CD14-positive monocyte (primary cell): Measurements from ENCODE around the gene AKAP8L. TPM values are rescaled to one million over a fixed set of nuclear protein-coding genes. Genes with fewer than 3 reads are reported as not detected.

Experiments used
- DNase-seq, 3 donors: peaks; one replicate each; pipeline ENCODE4 v3.0.0-alpha.2; 2011 to 2022
- H2AFZ ChIP-seq: 2 replicates; pipeline ENCODE4 v1.6.0; 2012; ENCODE audit warnings: mild to moderate bottlenecking, low read depth, low read length, inconsistent platforms; ENCODE audit not compliant: insufficient read depth, poor library complexity, severe bottlenecking
- H3K27ac ChIP-seq, 2 donors: 1 replicate in 1 of 2; 2 replicates in 1 of 2; pipeline ENCODE4 v1.5.1; 2012 to 2013; ENCODE audit warnings: low read length in 2 of 2, control low read depth in 1 of 2, inconsistent platforms in 1 of 2, low read depth in 1 of 2, mild to moderate bottlenecking in 1 of 2
- H3K27me3 ChIP-seq, 2 donors: one replicate each; pipeline versions ENCODE4 v1.6.0 to v1.6.1; 2011 to 2013; ENCODE audit warnings: low read length in 2 of 2; ENCODE audit not compliant: control insufficient read depth in 2 of 2, insufficient read depth in 2 of 2
- H3K36me3 ChIP-seq, 2 donors: replicated peaks in 1 of 2; 1 replicate in 1 of 2; 2 replicates in 1 of 2; pipeline versions ENCODE4 v1.5.1 to v1.6.1; 2012 to 2013; ENCODE audit warnings: low read length in 2 of 2, control low read depth in 1 of 2, inconsistent platforms in 1 of 2, mild to moderate bottlenecking in 1 of 2; ENCODE audit not compliant: insufficient read depth in 2 of 2, control insufficient read depth in 1 of 2
- H3K4me1 ChIP-seq, 2 donors: 1 replicate in 1 of 2; 2 replicates in 1 of 2; pipeline versions ENCODE4 v1.5.1 to v1.6.1; 2012 to 2013; ENCODE audit warnings: low read length in 2 of 2, control low read depth in 1 of 2, inconsistent platforms in 1 of 2, mild to moderate bottlenecking in 1 of 2, moderate library complexity in 1 of 2; ENCODE audit not compliant: insufficient read depth in 2 of 2, control insufficient read depth in 1 of 2
- H3K4me2 ChIP-seq: replicated peaks from 2 replicates; pipeline ENCODE3; 2012; ENCODE audit warnings: low read length, moderate library complexity, mild to moderate bottlenecking; ENCODE audit not compliant: poor library complexity, severe bottlenecking; ENCODE audit errors: extremely low read depth
- H3K4me3 ChIP-seq, 3 experiments: fragments of 200-600 bp in 1 of 3; sonication (generic) in 1 of 3; replicated peaks in 1 of 3; 1 replicate in 2 of 3; 2 replicates in 1 of 3; pipeline ENCODE4 v1.5.1; 2011 to 2013; ENCODE audit warnings: low read length in 3 of 3, mild to moderate bottlenecking in 3 of 3, control low read depth in 2 of 3, low read depth in 2 of 3, inconsistent platforms in 1 of 3, moderate library complexity in 1 of 3
- H3K79me2 ChIP-seq: 2 replicates; pipeline ENCODE4 v1.6.0; 2012; ENCODE audit warnings: mild to moderate bottlenecking, control low read depth, inconsistent platforms, low read length, moderate library complexity; ENCODE audit not compliant: insufficient read depth
- H3K9ac ChIP-seq: 2 replicates; pipeline ENCODE4 v1.6.0; 2017; ENCODE audit warnings: low read length, mild to moderate bottlenecking; ENCODE audit not compliant: insufficient read depth, poor library complexity, severe bottlenecking
- H3K9me3 ChIP-seq, 2 donors: replicated peaks in 1 of 2; 1 replicate in 1 of 2; 2 replicates in 1 of 2; pipeline versions ENCODE4 v1.5.1 to v1.6.1; 2012 to 2013; ENCODE audit warnings: low read length in 2 of 2, control low read depth in 1 of 2; ENCODE audit not compliant: control insufficient read depth in 1 of 2, insufficient read depth in 1 of 2
- H4K20me1 ChIP-seq: 2 replicates; pipeline ENCODE4 v1.6.0; 2012; ENCODE audit warnings: mild to moderate bottlenecking, low read length, control low read depth, moderate library complexity; ENCODE audit not compliant: insufficient read depth
- H3K27ac Mint-ChIP-seq, 7 donors: one replicate each; pipeline ENCODE4 v1.8.0; 2020; ENCODE audit warnings: mild to moderate bottlenecking in 7 of 7, mixed read lengths in 7 of 7, moderate library complexity in 6 of 7, inconsistent platforms in 2 of 7
- H3K27me3 Mint-ChIP-seq, 3 donors: one replicate each; pipeline ENCODE4 v1.8.0; 2021 to 2022; ENCODE audit warnings: low read depth in 3 of 3, mild to moderate bottlenecking in 3 of 3, mixed read lengths in 3 of 3, moderate library complexity in 3 of 3, inconsistent platforms in 1 of 3
- H3K36me3 Mint-ChIP-seq, 2 donors: one replicate each; pipeline ENCODE4 v1.8.0; 2020; ENCODE audit warnings: mixed read lengths in 2 of 2, inconsistent platforms in 1 of 2, mild to moderate bottlenecking in 1 of 2
- H3K4me1 Mint-ChIP-seq: one replicate; pipeline ENCODE4 v1.8.0; 2020; ENCODE audit warnings: mild to moderate bottlenecking, mixed read lengths
- H3K4me3 Mint-ChIP-seq, 2 donors: one replicate each; pipeline ENCODE4 v1.8.0; 2020; ENCODE audit warnings: mild to moderate bottlenecking in 2 of 2, mixed read lengths in 2 of 2, moderate library complexity in 1 of 2
- H3K9me3 Mint-ChIP-seq, 7 donors: one replicate each; pipeline ENCODE4 v1.8.0; 2020 to 2022; ENCODE audit warnings: mixed read lengths in 7 of 7, mild to moderate bottlenecking in 6 of 7, moderate library complexity in 6 of 7, inconsistent platforms in 2 of 7
- WGBS: methylation state at CpG from one replicate; pipeline ENCODE4 v1.1.5; 2013; ENCODE audit warnings: missing lambda C conversion rate; ENCODE audit not compliant: insufficient coverage; 5-methylcytosine and 5-hydroxymethylcytosine counted together
- intact Hi-C, 2 donors: fragments of 100-400 bp; cut with micrococcal nuclease; formaldehyde crosslinking; loops; one replicate each; pipeline versions ENCODE4 v1.15.0 to v1.15.1; 2023
- polyA plus RNA-seq, 3 donors: library from polyadenylated mRNA; depleted of rRNA in 1 of 3; unstranded in 2 of 3; stranded (reverse) in 1 of 3; fragments of 300-500 nt in 2 of 3; fragments of >200 nt in 1 of 3; fragmentation: Illumina TruSeq in 2 of 3; gene quantifications; 1 replicate in 2 of 3; 2 replicates in 1 of 3; pipeline ENCODE4 v1.2.3, GENCODE V29; 2012 to 2021
- TF ChIP-seq, protein P1 (sequence below): fragments of 200-600 bp; IDR thresholded peaks from one replicate; pipeline ENCODE4 v1.8.0; 2022; ENCODE audit warnings: antibody characterized with exemption, mild to moderate bottlenecking

The AKAP8L gene
- polyA plus RNA-seq, 3 donors: 21.4 to 103 (median 39.0) TPM

DNA sequence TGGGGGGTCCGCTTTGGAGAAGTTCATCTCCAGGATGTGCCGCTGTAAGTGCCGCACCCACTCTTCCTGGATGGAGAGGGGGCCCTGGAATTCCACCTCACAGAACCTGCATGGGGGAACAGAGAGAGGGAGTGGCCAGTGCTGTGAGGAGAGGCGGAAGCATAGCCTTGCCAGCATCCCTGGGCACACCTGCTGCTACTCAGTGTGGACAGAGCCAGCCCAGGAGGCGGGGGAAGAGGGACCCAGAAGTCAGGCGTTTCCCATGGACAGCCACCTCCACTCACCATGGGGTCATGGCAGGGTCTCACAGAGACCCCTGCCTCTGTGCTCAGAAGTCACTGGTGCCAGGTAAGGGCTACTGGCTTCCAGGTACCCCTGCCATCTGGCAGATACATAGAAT is 4.3 kb upstream of the AKAP8L start:
- H3K9ac ChIP-seq: no peak overlapping the region
- H3K27me3 Mint-ChIP-seq: no peaks in the 10 kb centered on the region
- H3K27ac ChIP-seq: no peak overlapping the region
- WGBS: 100% methylated on average over 2 of the region's 6 CpGs
- peaks cover 40 to 65% of the 10 kb centered on the region in 2 donors for H3K36me3 Mint-ChIP-seq
- H3K9me3 Mint-ChIP-seq: peaks cover 0 to 8% (median 6%) of the 10 kb centered on the region in 7 donors
- peaks cover 5% of the 10 kb centered on the region for H4K20me1 ChIP-seq
- H3K4me3 Mint-ChIP-seq: no peak overlapping the region
- no peak overlapping the region for H3K27ac Mint-ChIP-seq
- peaks cover 11% of the 10 kb centered on the region for H3K79me2 ChIP-seq
- no peaks in the 10 kb centered on the region for H3K27me3 ChIP-seq
- no peak for DNase-seq
- peaks cover 49 to 68% of the 10 kb centered on the region in 2 donors for H3K36me3 ChIP-seq
- TF ChIP-seq, protein P1, sequence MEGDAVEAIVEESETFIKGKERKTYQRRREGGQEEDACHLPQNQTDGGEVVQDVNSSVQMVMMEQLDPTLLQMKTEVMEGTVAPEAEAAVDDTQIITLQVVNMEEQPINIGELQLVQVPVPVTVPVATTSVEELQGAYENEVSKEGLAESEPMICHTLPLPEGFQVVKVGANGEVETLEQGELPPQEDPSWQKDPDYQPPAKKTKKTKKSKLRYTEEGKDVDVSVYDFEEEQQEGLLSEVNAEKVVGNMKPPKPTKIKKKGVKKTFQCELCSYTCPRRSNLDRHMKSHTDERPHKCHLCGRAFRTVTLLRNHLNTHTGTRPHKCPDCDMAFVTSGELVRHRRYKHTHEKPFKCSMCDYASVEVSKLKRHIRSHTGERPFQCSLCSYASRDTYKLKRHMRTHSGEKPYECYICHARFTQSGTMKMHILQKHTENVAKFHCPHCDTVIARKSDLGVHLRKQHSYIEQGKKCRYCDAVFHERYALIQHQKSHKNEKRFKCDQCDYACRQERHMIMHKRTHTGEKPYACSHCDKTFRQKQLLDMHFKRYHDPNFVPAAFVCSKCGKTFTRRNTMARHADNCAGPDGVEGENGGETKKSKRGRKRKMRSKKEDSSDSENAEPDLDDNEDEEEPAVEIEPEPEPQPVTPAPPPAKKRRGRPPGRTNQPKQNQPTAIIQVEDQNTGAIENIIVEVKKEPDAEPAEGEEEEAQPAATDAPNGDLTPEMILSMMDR: no peak
- no peak overlapping the region for H3K4me2 ChIP-seq
- no peak overlapping the region for H3K4me3 ChIP-seq
- peaks cover 6 to 10% of the 10 kb centered on the region in 2 donors for H3K4me1 ChIP-seq
- peaks cover 9% of the 10 kb centered on the region for H3K4me1 Mint-ChIP-seq
- intact Hi-C loops: no loop called here
- H2AFZ ChIP-seq: no peak overlapping the region
- H3K9me3 ChIP-seq: peaks cover 6 to 10% of the 10 kb centered on the region in 2 donors

DNA sequence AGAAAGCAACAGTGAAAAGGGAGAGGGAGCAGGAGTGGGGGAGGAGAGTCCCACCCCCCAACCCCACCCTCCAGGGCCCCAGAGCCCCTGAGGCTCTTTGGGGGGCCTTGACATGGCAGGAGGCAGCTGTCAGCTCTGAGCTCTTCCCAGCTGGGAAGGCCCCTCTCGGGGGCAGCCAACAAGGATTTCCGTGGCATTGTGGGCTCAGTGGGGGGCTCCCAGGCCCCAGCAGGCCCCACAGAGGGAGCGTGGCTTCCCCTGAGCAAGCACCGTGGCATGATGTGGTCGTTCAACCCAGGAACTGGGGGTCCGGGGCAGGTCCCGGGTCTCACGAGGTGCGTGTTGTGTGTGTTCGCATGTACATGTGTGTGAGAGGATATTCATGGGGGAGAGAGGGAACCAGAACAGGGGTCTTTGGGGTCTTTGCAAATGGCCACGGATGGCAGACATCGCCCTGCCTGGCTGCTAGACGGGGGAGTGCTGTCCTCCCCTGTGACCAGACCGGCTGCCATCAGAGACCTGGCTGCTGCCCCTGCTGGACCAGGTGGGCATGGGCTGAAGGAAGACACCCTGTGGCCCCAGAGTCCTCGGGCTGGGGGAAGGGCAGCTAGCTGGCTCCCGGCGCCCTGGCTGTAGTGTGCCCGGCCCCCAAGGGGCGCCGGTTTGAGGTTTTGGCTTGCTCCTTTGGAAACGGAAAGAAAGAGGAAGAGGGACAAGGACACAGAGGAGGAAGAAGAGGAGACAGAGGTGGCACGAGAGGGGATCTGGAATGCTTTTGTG is 3.7 kb upstream of the AKAP8L start:
- H3K27ac ChIP-seq: no peak overlapping the region
- no peak overlapping the region for H3K9ac ChIP-seq
- Mint-ChIP-seq H3K36me3 (peaks cover 38 to 60% of the 10 kb centered on the region in 2 donors), H3K4me3 (no peak overlapping the region), H3K9me3 (peaks cover 0 to 9% (median 6%) of the 10 kb centered on the region in 7 donors), H3K4me1 (peaks cover 16% of the 10 kb centered on the region), H3K27ac (peak overlapping the region in 2 of 7 donors; percentile 30 to 75), H3K27me3 (no peaks in the 10 kb centered on the region)
- H3K4me3 ChIP-seq: no peak overlapping the region
- no peak for DNase-seq
- intact Hi-C loops: no loop called here
- peaks cover 6% of the 10 kb centered on the region for H4K20me1 ChIP-seq
- 50% methylated on average over 22 of the region's 22 CpGs for WGBS
- H2AFZ ChIP-seq: no peak overlapping the region
- no peak overlapping the region for H3K4me2 ChIP-seq
- peaks cover 6 to 10% of the 10 kb centered on the region in 2 donors for H3K9me3 ChIP-seq
- H3K79me2 ChIP-seq: peaks cover 17% of the 10 kb centered on the region
- peaks cover 13 to 17% of the 10 kb centered on the region in 2 donors for H3K4me1 ChIP-seq
- TF ChIP-seq, protein P1: no peak
- peaks cover 46 to 61% of the 10 kb centered on the region in 2 donors for H3K36me3 ChIP-seq
- no peaks in the 10 kb centered on the region for H3K27me3 ChIP-seq
